CD1c-positive myeloid dendritic cell (primary cell): ENCODE results near the gene RAP1GAP2.
"Not testable (repeated sequence)": the region's sequence is repeated elsewhere in the genome, so short reads cannot be mapped to it uniquely, and the experiment has no call there.

Experiments
- DNase-seq: peaks from one replicate; pipeline ENCODE4 v3.0.0-alpha.2; 2016; ENCODE audit errors: extremely low spot score

The RAP1GAP2 gene

GRCh38 chr17:3022197-3022596 is 226.0 kb downstream of the RAP1GAP2 start:
- no peak for DNase-seq

GRCh38 chr17:3024346-3024745 is 228.1 kb downstream of the RAP1GAP2 start:
- DNase-seq: no peak

- DNase-seq: no peak
Observed at GRCh38 chr17:3025421-3026124, 229.3 kb downstream of the RAP1GAP2 start.

- DNase-seq: no peak
Observed at GRCh38 chr17:3026125-3026855, 230.1 kb downstream of the RAP1GAP2 start.

GRCh38 chr17:3026856-3027751 is 230.9 kb downstream of the RAP1GAP2 start:
- DNase-seq: no peak

- DNase-seq: no peak
Observed at GRCh38 chr17:3027786-3028532, 231.7 kb downstream of the RAP1GAP2 start.

- DNase-seq: no peak
Observed at GRCh38 chr17:3029213-3029913, 233.1 kb downstream of the RAP1GAP2 start.

GRCh38 chr17:3030096-3030495 is 233.9 kb downstream of the RAP1GAP2 start:
- peak; percentile 4 for DNase-seq

- DNase-seq: not testable (repeated sequence)
Observed at GRCh38 chr17:3030852-3031470, 234.7 kb downstream of the RAP1GAP2 start.

- DNase-seq: no peak
Observed at GRCh38 chr17:3032258-3033247, 236.3 kb downstream of the RAP1GAP2 start.

GRCh38 chr17:3033248-3033640 is 237.0 kb downstream of the RAP1GAP2 start:
- DNase-seq: no peak

- DNase-seq: no peak
Observed at GRCh38 chr17:3033741-3034577, 237.7 kb downstream of the RAP1GAP2 start.

GRCh38 chr17:3034578-3034920 is 238.3 kb downstream of the RAP1GAP2 start:
- DNase-seq: no peak

GRCh38 chr17:3035256-3035967 is 239.2 kb downstream of the RAP1GAP2 start:
- DNase-seq: no peak

- no peak for DNase-seq
Observed at GRCh38 chr17:3035968-3036280, 239.7 kb downstream of the RAP1GAP2 start.

GRCh38 chr17:3036800-3037199 is 240.6 kb downstream of the RAP1GAP2 start:
- no peak for DNase-seq

GRCh38 chr17:3037259-3037658 is 241.0 kb downstream of the RAP1GAP2 start:
- DNase-seq: no peak

- no peak for DNase-seq
Observed at GRCh38 chr17:3038941-3039340, 242.7 kb downstream of the RAP1GAP2 start.
